Activated CD4-positive, alpha-beta T cell treated with anti-CD3 and anti-CD28 coated beads for 48 hours (primary cell): ENCODE results near the gene ZFAND4.
"Not testable (repeated sequence)": the region's sequence is repeated elsewhere in the genome, so short reads cannot be mapped to it uniquely, and the experiment has no call there.

ENCODE experiments used
- DNase-seq: peaks from one replicate; pipeline ENCODE4 v3.0.0-alpha.2; 2020

Gene ZFAND4

GRCh38 chr10:45672181-45673073 is at the start of gene ZFAND4:
TSS of gene ZFAND4 (minus strand) at chr10:45672772. CDS start at chr10:45663725, 9,047 bp downstream.
- peak; percentile 96 for DNase-seq

- not testable (repeated sequence) for DNase-seq
Measured at GRCh38 chr10:45721503-45721902, 48.9 kb upstream of the ZFAND4 start.

- DNase-seq, result not testable (repeated sequence)
Measured at GRCh38 chr10:45717642-45718041, 45.1 kb upstream of the ZFAND4 start.

- not testable (repeated sequence) for DNase-seq
Measured at GRCh38 chr10:45717053-45717452, 44.5 kb upstream of the ZFAND4 start.

GRCh38 chr10:45711223-45711622 is 38.7 kb upstream of the ZFAND4 start:
- not testable (repeated sequence) for DNase-seq

GRCh38 chr10:45710200-45710796 is 37.7 kb upstream of the ZFAND4 start:
- DNase-seq, result not testable (repeated sequence)

- DNase-seq, result not testable (repeated sequence)
Measured at GRCh38 chr10:45678467-45678866, 5.9 kb upstream of the ZFAND4 start.

GRCh38 chr10:45675388-45675787 is 2.8 kb upstream of the ZFAND4 start:
- no peak for DNase-seq

GRCh38 chr10:45673074-45673648 is 589 bp upstream of the ZFAND4 start:
- no peak for DNase-seq

- DNase-seq, result not testable (repeated sequence)
Measured at GRCh38 chr10:45671300-45671699, 1.3 kb downstream of the ZFAND4 start.

- DNase-seq, result not testable (repeated sequence)
Measured at GRCh38 chr10:45669897-45670296, 2.7 kb downstream of the ZFAND4 start.

GRCh38 chr10:45660876-45661411 is 11.6 kb downstream of the ZFAND4 start:
- no peak for DNase-seq

GRCh38 chr10:45657033-45657926 is 15.3 kb downstream of the ZFAND4 start:
- no peak for DNase-seq

GRCh38 chr10:45655219-45655618 is 17.4 kb downstream of the ZFAND4 start:
- DNase-seq, result no peak

GRCh38 chr10:45654753-45655141 is 17.8 kb downstream of the ZFAND4 start:
- DNase-seq, result not testable (repeated sequence)

- DNase-seq, result no peak
Measured at GRCh38 chr10:45653454-45653853, 19.1 kb downstream of the ZFAND4 start.

GRCh38 chr10:45652511-45652910 is 20.1 kb downstream of the ZFAND4 start:
- DNase-seq, result no peak

GRCh38 chr10:45649296-45649695 is 23.3 kb downstream of the ZFAND4 start:
- no peak for DNase-seq

GRCh38 chr10:45647118-45647517 is 25.5 kb downstream of the ZFAND4 start:
- no peak for DNase-seq

- no peak for DNase-seq
Measured at GRCh38 chr10:45646384-45647050, 26.1 kb downstream of the ZFAND4 start.

- DNase-seq, result no peak
Measured at GRCh38 chr10:45644527-45644926, 28.0 kb downstream of the ZFAND4 start.

GRCh38 chr10:45640941-45641340 is 31.6 kb downstream of the ZFAND4 start:
- no peak for DNase-seq
